Activated T-cell treated with anti-CD3 and anti-CD28 coated beads, Interleukin-2, amount 50 U/mL, for 48 hours (primary cell): ENCODE results near the gene AKR1B15.
"Not testable (repeated sequence)": the region's sequence is repeated elsewhere in the genome, so short reads cannot be mapped to it uniquely, and the experiment has no call there.

ENCODE experiments used
- DNase-seq, 2 experiments: peaks; one replicate each; pipeline ENCODE4 v3.0.0-alpha.2; 2020

AKR1B15 gene

GRCh38 chr7:134567368-134567767, 18.5 kb downstream of the AKR1B15 start:
- no peak for DNase-seq

- DNase-seq = not testable (repeated sequence)
Measured at GRCh38 chr7:134569962-134570361, 21.1 kb downstream of the AKR1B15 start.

- DNase-seq = no peak
Measured at GRCh38 chr7:134571101-134571500, 22.2 kb downstream of the AKR1B15 start.

GRCh38 chr7:134571746-134572461, 23.0 kb downstream of the AKR1B15 start:
- DNase-seq = no peak

GRCh38 chr7:134574322-134574721, 25.4 kb downstream of the AKR1B15 start:
- no peak for DNase-seq

- DNase-seq = no peak
Measured at GRCh38 chr7:134584290-134584689, 35.4 kb downstream of the AKR1B15 start.

GRCh38 chr7:134585897-134586296, 37.0 kb downstream of the AKR1B15 start:
- DNase-seq = no peak

GRCh38 chr7:134587750-134588149, 38.8 kb downstream of the AKR1B15 start:
- no peak for DNase-seq

GRCh38 chr7:134589491-134589941, 40.6 kb downstream of the AKR1B15 start:
- no peak for DNase-seq

GRCh38 chr7:134593530-134594392, 44.9 kb downstream of the AKR1B15 start:
- DNase-seq = no peak

GRCh38 chr7:134594877-134595276, 46.0 kb downstream of the AKR1B15 start:
- DNase-seq = no peak

- no peak for DNase-seq
Measured at GRCh38 chr7:134599371-134599770, 50.5 kb downstream of the AKR1B15 start.

GRCh38 chr7:134601459-134601858, 52.5 kb downstream of the AKR1B15 start:
- no peak for DNase-seq

- DNase-seq = no peak
Measured at GRCh38 chr7:134602881-134603451, 54.1 kb downstream of the AKR1B15 start.

GRCh38 chr7:134605978-134606923, 57.3 kb downstream of the AKR1B15 start:
- peak; percentile 65 to 68 for DNase-seq

GRCh38 chr7:134611611-134612151, 62.8 kb downstream of the AKR1B15 start:
- DNase-seq = no peak

- DNase-seq = no peak
Measured at GRCh38 chr7:134612197-134612596, 63.3 kb downstream of the AKR1B15 start.

- peak in 1 of 2 experiments; percentile 43 for DNase-seq
Measured at GRCh38 chr7:134613623-134614347, 64.9 kb downstream of the AKR1B15 start.

- no peak for DNase-seq
Measured at GRCh38 chr7:134616611-134617010, 67.7 kb downstream of the AKR1B15 start.

GRCh38 chr7:134618756-134619530, 70.0 kb downstream of the AKR1B15 start:
- DNase-seq = no peak
